HCT116 (cell line): ENCODE measurements around the gene PSTPIP1. TPM values are rescaled to one million over a fixed set of nuclear protein-coding genes. Genes with fewer than 3 reads are reported as not detected.

Experiments used
- ATAC-seq: fragments of 200-7000 bp; cut with Tn5 transposase; 2 replicates; pipeline ENCODE4 v1.9.1; 2020; ENCODE audit warnings: mild to moderate bottlenecking, moderate library complexity
- BruUV-seq: library from RNA; stranded (reverse); fragments of 400-500 nt; replicated peaks from 2 replicates; lab custom pipeline; 2021; lab: Mats Ljungman, UMichigan
- CTCF ChIA-PET: fragments of 300-600 bp; sonication (Branson Sonifier 250); formaldehyde crosslinking; loops from one replicate; lab custom pipeline; 2021; ENCODE audit warnings: antibody characterized with exemption; lab: Charles Lee
- POLR2A ChIA-PET: fragments of 300-600, 350-600 bp; sonication (Branson Sonifier 250); formaldehyde crosslinking; loops from one replicate; lab custom pipeline; 2021; ENCODE audit warnings: antibody characterized with exemption; lab: Charles Lee
- RAD21 ChIA-PET, 2 experiments: fragments of 300-600 bp; sonication (Branson Sonifier 250); formaldehyde crosslinking; loops; one replicate each; lab custom pipeline; 2023; ENCODE audit warnings: low total read pairs in 2 of 2; ENCODE audit not compliant: uncharacterized antibody in 2 of 2, unreplicated experiment in 2 of 2, low non-redundant PET in 1 of 2; lab: Charles Lee
- DNase-seq: peaks from one replicate; pipeline ENCODE4 v3.0.0-alpha.2; 2010; ENCODE audit warnings: low read depth, low spot score
- H2AFZ ChIP-seq: fragments of 200-600 bp; shearing (Covaris generic), sonication (generic); 2 replicates; pipeline ENCODE4 v1.6.1; 2017; ENCODE audit warnings: low read depth, mixed run types, mixed read lengths, antibody characterized with exemption, low read length; ENCODE audit not compliant: poor library complexity, severe bottlenecking
- H3K27ac ChIP-seq: 2 replicates; pipeline ENCODE4 v1.5.1; 2012; ENCODE audit warnings: low read depth, low read length
- H3K27me3 ChIP-seq: fragments of 200-600 bp; sonication (generic); 2 replicates; pipeline ENCODE4 v1.6.1; 2016; ENCODE audit warnings: mixed run types, low read length, mixed read lengths; ENCODE audit not compliant: insufficient read depth
- H3K36me3 ChIP-seq, 2 experiments: fragments of 200-500 bp in 1 of 2; fragments of 200-600 bp in 1 of 2; sonication (Bioruptor generic) in 1 of 2; sonication (generic) in 1 of 2; 2 replicates each; pipeline versions ENCODE4 v1.5.1 to v1.6.1; 2014 to 2016; ENCODE audit warnings: low read length in 2 of 2, inconsistent platforms in 1 of 2, mixed read lengths in 1 of 2, mixed run types in 1 of 2; ENCODE audit not compliant: insufficient read depth in 2 of 2, control insufficient read depth in 1 of 2
- H3K4me1 ChIP-seq, 2 experiments: fragments of 200-600 bp in 1 of 2; sonication (generic) in 1 of 2; 2 replicates each; pipeline versions ENCODE4 v1.5.1 to v1.6.1; 2012 to 2017; ENCODE audit warnings: low read length in 2 of 2, inconsistent platforms in 1 of 2, mild to moderate bottlenecking in 1 of 2, mixed read lengths in 1 of 2, mixed run types in 1 of 2, moderate library complexity in 1 of 2; ENCODE audit not compliant: insufficient read depth in 2 of 2, control insufficient read depth in 1 of 2
- H3K4me2 ChIP-seq: fragments of 200-600 bp; sonication (generic); 2 replicates; pipeline ENCODE4 v1.6.1; 2017; ENCODE audit warnings: mixed run types, low read length, mixed read lengths
- H3K4me3 ChIP-seq, 2 experiments: fragments of 200-600 bp in 1 of 2; sonication (generic) in 1 of 2; replicated peaks in 1 of 2; 2 replicates each; pipeline ENCODE4 v1.5.1; 2011 to 2016; ENCODE audit warnings: low read length in 2 of 2, control low read depth in 1 of 2, low read depth in 1 of 2, mild to moderate bottlenecking in 1 of 2, mixed read lengths in 1 of 2, mixed run types in 1 of 2
- H3K79me2 ChIP-seq: fragments of 200-600 bp; sonication (generic); 2 replicates; pipeline ENCODE4 v1.6.1; 2017; ENCODE audit warnings: mild to moderate bottlenecking, mixed run types, low read length, moderate library complexity, mixed read lengths; ENCODE audit not compliant: insufficient read depth
- H3K9ac ChIP-seq: fragments of 200-600 bp; sonication (generic); 2 replicates; pipeline ENCODE4 v1.6.1; 2016; ENCODE audit warnings: low read length, mixed read lengths
- H3K9me2 ChIP-seq: fragments of 200-600 bp; sonication (generic), shearing (Covaris generic); 2 replicates; pipeline ENCODE4 v1.6.1; 2017; ENCODE audit warnings: mixed run types, mild to moderate bottlenecking, moderate library complexity; ENCODE audit not compliant: insufficient read depth
- H3K9me3 ChIP-seq, 2 experiments: fragments of 200-500 bp in 1 of 2; fragments of 200-600 bp in 1 of 2; sonication (Bioruptor generic) in 1 of 2; sonication (generic) in 1 of 2; 2 replicates each; pipeline ENCODE4 v1.6.1; 2014 to 2017; ENCODE audit warnings: low read length in 2 of 2, mixed read lengths in 2 of 2, inconsistent platforms in 1 of 2, low read depth in 1 of 2, mild to moderate bottlenecking in 1 of 2, mixed run types in 1 of 2, moderate library complexity in 1 of 2; ENCODE audit not compliant: control insufficient read depth in 1 of 2, insufficient read depth in 1 of 2
- H4K20me1 ChIP-seq: fragments of 200-600 bp; sonication (generic), shearing (Covaris generic); 2 replicates; pipeline ENCODE4 v1.6.1; 2017; ENCODE audit warnings: mixed run types, mild to moderate bottlenecking, moderate library complexity; ENCODE audit not compliant: insufficient read depth
- CBX3 ChIP-seq: IDR thresholded peaks from 2 replicates; pipeline ENCODE4 v1.6.1; 2012; ENCODE audit warnings: low read depth
- EZH2 ChIP-seq: fragments of 200-600 bp; sonication (generic); IDR thresholded peaks from 2 replicates; pipeline ENCODE4 v1.6.1; 2017; ENCODE audit warnings: antibody characterized with exemption, mixed run types
- EZH2phosphoT487 ChIP-seq: fragments of 200-600 bp; IDR thresholded peaks from 2 replicates; pipeline ENCODE4 v1.6.1; 2018; ENCODE audit warnings: antibody characterized with exemption, borderline replicate concordance
- FOSL1 ChIP-seq: IDR thresholded peaks from 2 replicates; pipeline ENCODE4 v1.6.1; 2012; ENCODE audit warnings: low read depth
- JUND ChIP-seq: IDR thresholded peaks from 2 replicates; pipeline ENCODE4 v1.6.1; 2012
- POLR2A ChIP-seq: IDR thresholded peaks from 2 replicates; pipeline ENCODE4 v1.7.0; 2011; ENCODE audit warnings: borderline replicate concordance; ENCODE audit not compliant: insufficient read depth, insufficient read length; ENCODE audit errors: extremely low read depth
- SRF ChIP-seq: IDR thresholded peaks from 2 replicates; pipeline ENCODE4 v1.6.1; 2012; ENCODE audit warnings: low read depth
- TCF7L2 ChIP-seq: IDR thresholded peaks from 2 replicates; pipeline ENCODE4 v1.7.0; 2011; ENCODE audit warnings: borderline replicate concordance, inconsistent platforms; ENCODE audit not compliant: insufficient read depth, insufficient read length; ENCODE audit errors: extremely low read depth
- YY1 ChIP-seq: IDR thresholded peaks from 2 replicates; pipeline ENCODE4 v1.6.1; 2011; ENCODE audit warnings: low read length, low read depth, moderate library complexity, mild to moderate bottlenecking; ENCODE audit not compliant: insufficient replicate concordance; ENCODE audit errors: extremely low read depth
- ZFX ChIP-seq: fragments of 450-650 bp; IDR thresholded peaks from 2 replicates; pipeline ENCODE4 v1.6.1; 2017
- ZNF274 ChIP-seq: fragments of 200-500 bp; sonication (Bioruptor generic); IDR thresholded peaks from 2 replicates; pipeline ENCODE4 v1.6.1; 2014; ENCODE audit warnings: mild to moderate bottlenecking, low read depth, low read length, inconsistent platforms
- intact Hi-C: fragments of 100-400 bp; cut with micrococcal nuclease; formaldehyde crosslinking; loops from 2 replicates; pipeline ENCODE4 v1.10.0; 2022
- total RNA-seq: library from RNA; stranded (reverse); gene quantifications from one replicate; pipeline ENCODE4 v1.2.1, GENCODE V29; 2021; ENCODE audit not compliant: unreplicated experiment
- TF ChIP-seq, protein P1 (sequence below): IDR thresholded peaks from 2 replicates; pipeline ENCODE4 v1.6.1; 2011; ENCODE audit warnings: mild to moderate bottlenecking, low read length, moderate library complexity; ENCODE audit not compliant: insufficient replicate concordance; ENCODE audit errors: extremely low read depth
- TF ChIP-seq, protein P2 (sequence below), 3 experiments: fragments of 200-600 bp in 1 of 3; sonication (generic) in 1 of 3; IDR thresholded peaks in 2 of 3; conservative IDR thresholded peaks in 1 of 3; 2 replicates each; pipeline ENCODE4 v1.5.1; 2012 to 2017; ENCODE audit warnings: low read depth in 2 of 3, low read length in 2 of 3, antibody characterized with exemption in 1 of 3, borderline replicate concordance in 1 of 3, control low read depth in 1 of 3, mild to moderate bottlenecking in 1 of 3, mixed read lengths in 1 of 3, mixed run types in 1 of 3, moderate library complexity in 1 of 3; ENCODE audit not compliant: insufficient read depth in 1 of 3
- TF ChIP-seq, protein P3 (sequence below): IDR thresholded peaks from 2 replicates; pipeline ENCODE4 v1.6.1; 2012

The PSTPIP1 gene
- total RNA-seq, 1 experiment from 2014 or later = 0.79 TPM

DNA sequence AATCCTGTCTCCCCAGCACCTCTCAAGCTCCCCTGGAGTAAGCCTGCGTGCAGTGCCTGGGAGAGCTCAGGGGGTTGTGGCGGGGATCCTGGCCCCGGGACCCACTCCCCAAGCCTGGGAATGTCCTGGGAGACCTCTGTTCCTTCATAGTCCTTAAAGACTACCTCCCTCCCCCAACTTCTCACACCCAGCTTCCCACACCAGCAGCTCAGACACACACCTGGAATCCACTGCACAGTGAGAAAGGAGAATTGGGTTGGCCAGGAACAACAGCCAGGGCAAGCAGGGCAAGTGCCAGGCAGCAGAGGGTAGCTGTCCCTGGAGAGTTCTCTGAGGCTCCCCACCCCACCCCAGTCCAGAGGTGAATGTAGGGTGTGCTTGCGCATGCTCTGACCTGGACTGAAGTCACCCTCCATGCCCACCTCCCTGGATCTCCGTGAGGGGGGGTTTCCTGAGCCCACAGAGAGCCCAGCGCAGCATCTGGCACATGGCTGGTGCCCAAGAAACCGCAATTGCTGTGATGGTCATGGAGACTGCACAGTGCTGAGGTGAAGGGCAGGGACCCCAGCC is 22.2 kb downstream of the PSTPIP1 start:
- no peaks in the 10 kb centered on the region for H3K79me2 ChIP-seq
- ChIA-PET POLR2A (no interaction called here), RAD21 (no interaction called here), CTCF (interaction anchor here (1.2 kb wide), 1 partner anchor 8 kb away, joined by 3 read pairs; no protein-coding TSS in a partner anchor)
- H2AFZ ChIP-seq = no peak overlapping the region
- no peaks in the 10 kb centered on the region for H4K20me1 ChIP-seq
- H3K9ac ChIP-seq = no peak overlapping the region
- H3K9me2 ChIP-seq = no peaks in the 10 kb centered on the region
- no peaks in the 10 kb centered on the region for H3K36me3 ChIP-seq
- TF ChIP-seq EZH2 (no peak), JUND (no peak), YY1 (no peak), ZNF274 (no peak), POLR2A (no peak), ZFX (no peak), FOSL1 (no peak), SRF (no peak), TCF7L2 (no peak), CBX3 (no peak), EZH2phosphoT487 (no peak)
- TF ChIP-seq, protein P1, sequence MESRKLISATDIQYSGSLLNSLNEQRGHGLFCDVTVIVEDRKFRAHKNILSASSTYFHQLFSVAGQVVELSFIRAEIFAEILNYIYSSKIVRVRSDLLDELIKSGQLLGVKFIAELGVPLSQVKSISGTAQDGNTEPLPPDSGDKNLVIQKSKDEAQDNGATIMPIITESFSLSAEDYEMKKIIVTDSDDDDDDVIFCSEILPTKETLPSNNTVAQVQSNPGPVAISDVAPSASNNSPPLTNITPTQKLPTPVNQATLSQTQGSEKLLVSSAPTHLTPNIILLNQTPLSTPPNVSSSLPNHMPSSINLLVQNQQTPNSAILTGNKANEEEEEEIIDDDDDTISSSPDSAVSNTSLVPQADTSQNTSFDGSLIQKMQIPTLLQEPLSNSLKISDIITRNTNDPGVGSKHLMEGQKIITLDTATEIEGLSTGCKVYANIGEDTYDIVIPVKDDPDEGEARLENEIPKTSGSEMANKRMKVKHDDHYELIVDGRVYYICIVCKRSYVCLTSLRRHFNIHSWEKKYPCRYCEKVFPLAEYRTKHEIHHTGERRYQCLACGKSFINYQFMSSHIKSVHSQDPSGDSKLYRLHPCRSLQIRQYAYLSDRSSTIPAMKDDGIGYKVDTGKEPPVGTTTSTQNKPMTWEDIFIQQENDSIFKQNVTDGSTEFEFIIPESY = no peak
- TF ChIP-seq, protein P2, sequence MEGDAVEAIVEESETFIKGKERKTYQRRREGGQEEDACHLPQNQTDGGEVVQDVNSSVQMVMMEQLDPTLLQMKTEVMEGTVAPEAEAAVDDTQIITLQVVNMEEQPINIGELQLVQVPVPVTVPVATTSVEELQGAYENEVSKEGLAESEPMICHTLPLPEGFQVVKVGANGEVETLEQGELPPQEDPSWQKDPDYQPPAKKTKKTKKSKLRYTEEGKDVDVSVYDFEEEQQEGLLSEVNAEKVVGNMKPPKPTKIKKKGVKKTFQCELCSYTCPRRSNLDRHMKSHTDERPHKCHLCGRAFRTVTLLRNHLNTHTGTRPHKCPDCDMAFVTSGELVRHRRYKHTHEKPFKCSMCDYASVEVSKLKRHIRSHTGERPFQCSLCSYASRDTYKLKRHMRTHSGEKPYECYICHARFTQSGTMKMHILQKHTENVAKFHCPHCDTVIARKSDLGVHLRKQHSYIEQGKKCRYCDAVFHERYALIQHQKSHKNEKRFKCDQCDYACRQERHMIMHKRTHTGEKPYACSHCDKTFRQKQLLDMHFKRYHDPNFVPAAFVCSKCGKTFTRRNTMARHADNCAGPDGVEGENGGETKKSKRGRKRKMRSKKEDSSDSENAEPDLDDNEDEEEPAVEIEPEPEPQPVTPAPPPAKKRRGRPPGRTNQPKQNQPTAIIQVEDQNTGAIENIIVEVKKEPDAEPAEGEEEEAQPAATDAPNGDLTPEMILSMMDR (IDR thresholded peaks at IDR 0.05 in 2 of 3, conservative IDR thresholded peaks at IDR 0.05 in 1 of 3; ENCODE audit: borderline replicate concordance in 1 of 3, insufficient read depth in 1 of 3, low read depth in 2 of 3, low read length in 2 of 3) = no peak
- TF ChIP-seq, protein P3, sequence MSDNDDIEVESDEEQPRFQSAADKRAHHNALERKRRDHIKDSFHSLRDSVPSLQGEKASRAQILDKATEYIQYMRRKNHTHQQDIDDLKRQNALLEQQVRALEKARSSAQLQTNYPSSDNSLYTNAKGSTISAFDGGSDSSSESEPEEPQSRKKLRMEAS = no peak
- peaks cover 8 to 15% of the 10 kb centered on the region in 2 experiments for H3K4me1 ChIP-seq
- no peak overlapping the region for H3K4me2 ChIP-seq
- no peak for ATAC-seq
- H3K27me3 ChIP-seq = no peaks in the 10 kb centered on the region
- DNase-seq = no peak
- intact Hi-C loops = no loop called here
- no peaks in the 10 kb centered on the region for H3K9me3 ChIP-seq
- H3K27ac ChIP-seq = no peak overlapping the region
- no peak overlapping the region for H3K4me3 ChIP-seq
- BruUV-seq = no TSS peak
